Spleen (tissue), 11 donors: ENCODE measurements around the gene NDC80. TPM values are rescaled to one million over a fixed set of nuclear protein-coding genes. Genes with fewer than 3 reads are reported as not detected.
A peak's percentile ranks its signal among the peaks of the same experiment; 100 is the strongest.

Experiments used
- DNase-seq: peaks from one replicate; pipeline ENCODE4 v3.0.0-alpha.2; 2020
- H3K27ac ChIP-seq, 8 donors: fragments of 200-600 bp; sonication (generic) in 7 of 8; 1 replicate in 4 of 8; 2 replicates in 4 of 8; pipeline versions ENCODE4 v1.5.0 to v1.8.0; 2016 to 2021; ENCODE audit warnings: inconsistent platforms in 4 of 8, mild to moderate bottlenecking in 4 of 8, moderate library complexity in 1 of 8
- H3K27me3 ChIP-seq, 7 donors: fragments of 200-600 bp; sonication (generic) in 6 of 7; replicated peaks in 1 of 7; 1 replicate in 4 of 7; 2 replicates in 3 of 7; pipeline versions ENCODE4 v1.5.0 to v1.8.0; 2016 to 2021; ENCODE audit warnings: inconsistent platforms in 3 of 7, mild to moderate bottlenecking in 1 of 7
- H3K36me3 ChIP-seq, 6 donors: fragments of 200-600 bp; sonication (generic) in 5 of 6; 1 replicate in 4 of 6; 2 replicates in 2 of 6; pipeline versions ENCODE4 v1.5.0 to v1.8.0; 2016 to 2021; ENCODE audit warnings: inconsistent platforms in 2 of 6
- H3K4me1 ChIP-seq, 6 donors: fragments of 200-600 bp; sonication (generic) in 5 of 6; 1 replicate in 3 of 6; 2 replicates in 3 of 6; pipeline versions ENCODE4 v1.5.0 to v1.8.0; 2016 to 2021; ENCODE audit warnings: inconsistent platforms in 3 of 6
- H3K4me3 ChIP-seq, 8 donors: fragments of 200-600 bp; sonication (generic) in 7 of 8; 1 replicate in 4 of 8; 2 replicates in 4 of 8; pipeline versions ENCODE4 v1.5.0 to v1.8.0; 2016 to 2021; ENCODE audit warnings: inconsistent platforms in 4 of 8, mild to moderate bottlenecking in 4 of 8, moderate library complexity in 2 of 8
- H3K9me3 ChIP-seq, 8 donors: fragments of 200-600 bp; sonication (generic) in 7 of 8; 1 replicate in 4 of 8; 2 replicates in 4 of 8; pipeline versions ENCODE4 v1.5.0 to v1.8.0; 2016 to 2021; ENCODE audit warnings: inconsistent platforms in 4 of 8
- CTCF ChIP-seq, 11 experiments: fragments of 200-600 bp in 7 of 11; fragments of 450-650 bp in 4 of 11; sonication (generic) in 4 of 11; IDR thresholded peaks in 8 of 11; conservative IDR thresholded peaks in 3 of 11; 1 replicate in 7 of 11; 2 replicates in 4 of 11; pipeline versions ENCODE4 v1.4.0 to v1.8.0; 2016 to 2021; ENCODE audit warnings: antibody characterized with exemption in 11 of 11, inconsistent platforms in 4 of 11, mild to moderate bottlenecking in 1 of 11
- POLR2A ChIP-seq, 3 donors: fragments of 450-650 bp; IDR thresholded peaks; one replicate each; pipeline ENCODE4 v1.5.1; 2017; ENCODE audit warnings: antibody characterized with exemption in 3 of 3, mild to moderate bottlenecking in 1 of 3
- POLR2AphosphoS5 ChIP-seq, 3 donors: sonication (generic); formaldehyde crosslinking; IDR thresholded peaks; one replicate each; pipeline ENCODE4 v1.5.1; 2017; ENCODE audit warnings: antibody characterized with exemption in 3 of 3
- WGBS, 5 donors: extraction: QIAGEN DNeasy Blood & Tissue Kit in 3 of 5; methylation state at CpG; one replicate each; pipeline versions ENCODE4 v1.1.5 to v1.1.7; 2013 to 2018; 5-methylcytosine and 5-hydroxymethylcytosine counted together
- intact Hi-C: fragments of 100-400 bp; cut with DNase I; formaldehyde crosslinking; loops from one replicate; pipeline ENCODE4 v1.15.0; 2023; ENCODE audit warnings: low total_unique reads
- polyA plus RNA-seq, 3 donors: library from polyadenylated mRNA; stranded (reverse); fragments of 200-250 nt; gene quantifications; one replicate each; pipeline ENCODE4 v1.2.1, GENCODE V29; 2013
- total RNA-seq, 7 donors: library from RNA; depleted of rRNA in 3 of 7; stranded (reverse); fragments of >200 nt in 3 of 7; fragmentation: NEBNext Ultra II Directional in 4 of 7; extraction: Animal tissue kit (Norgen Biotek cat#: 25700) in 4 of 7; gene quantifications; one replicate each; pipeline versions ENCODE4 v1.1.0 to v1.2.1, GENCODE V29; 2016 to 2021
- donor health status: healthy with polysubstance abuse.
- donor health status: DM: no; HTN: no; CAD: no; lungs with moderate emphysema.
- donor health status: DM: no; HTN: no; CAD: no.
- donor health status: Bipolar disorder and iron deficiency.
- donor health status: healthy.
- donor health status: DM: no; HTN: no; CAD: no.
- donor health status: DM: yes; HTN: yes; CAD: no.

Gene NDC80
- total and polyA plus RNA-seq, 10 donors: 3.4 to 9.0 (median 4.4) TPM

- Histone ChIP-seq H3K27me3 (no peaks in the 10 kb centered on the region), H3K27ac (peak overlapping the region; percentile 82 to 100 (median 98)), H3K4me3 (peak overlapping the region in 3 of 8 donors; percentile 2 to 55 (median 19)), H3K36me3 (no peaks in the 10 kb centered on the region), H3K9me3 (peaks cover 0 to 4% (median 0%) of the 10 kb centered on the region in 8 donors), H3K4me1 (peaks cover 26 to 68% (median 53%) of the 10 kb centered on the region in 6 donors)
- intact Hi-C loops: no loop called here
- TF ChIP-seq POLR2AphosphoS5 (IDR thresholded peaks at IDR 0.05) (no peak), POLR2A (IDR thresholded peaks at IDR 0.05) (no peak), CTCF (IDR thresholded peaks at IDR 0.05 in 8 of 11, conservative IDR thresholded peaks at IDR 0.05 in 3 of 11) (no peak)
- no peak for DNase-seq
- WGBS, 5 donors: 38 to 55% (median 43%) methylated on average over 9 of the region's 9 CpGs
Observed at GRCh38 chr18:2636126-2636631, 64.8 kb downstream of the NDC80 start.

- Histone ChIP-seq H3K9me3 (no peaks in the 10 kb centered on the region), H3K4me3 (peak overlapping the region in 4 of 8 donors; percentile 3 to 41 (median 16)), H3K4me1 (peaks cover 14 to 93% (median 56%) of the 10 kb centered on the region in 6 donors), H3K27ac (peak overlapping the region; percentile 55 to 100 (median 98)), H3K36me3 (no peaks in the 10 kb centered on the region), H3K27me3 (no peaks in the 10 kb centered on the region)
- no peak for TF ChIP-seq POLR2A (IDR thresholded peaks at IDR 0.05)
- peak in 1 of 3 donors; percentile 37 for TF ChIP-seq POLR2AphosphoS5 (IDR thresholded peaks at IDR 0.05)
- no peak for DNase-seq
- intact Hi-C loops: loop anchor here (10.0 kb wide), 1 partner anchor 67 kb away; the partner anchor contains the start of genes METTL4 and NDC80
- 0 to 6% (median 2%) methylated on average over 2 of the region's 2 CpGs for WGBS, 5 donors
Observed at GRCh38 chr18:2641638-2642037, 70.3 kb downstream of the NDC80 start.

GRCh38 chr18:2642771-2643170 is 71.4 kb downstream of the NDC80 start:
- Histone ChIP-seq H3K27ac (peak overlapping the region in 7 of 8 donors; percentile 41 to 100 (median 98)), H3K27me3 (no peaks in the 10 kb centered on the region), H3K36me3 (no peaks in the 10 kb centered on the region), H3K4me3 (no peak overlapping the region), H3K9me3 (no peaks in the 10 kb centered on the region), H3K4me1 (peaks cover 11 to 90% (median 48%) of the 10 kb centered on the region in 6 donors)
- no peak for TF ChIP-seq CTCF (IDR thresholded peaks at IDR 0.05 in 8 of 11, conservative IDR thresholded peaks at IDR 0.05 in 3 of 11)
- DNase-seq: no peak
- 60 to 79% (median 68%) methylated on average over 1 of the region's 1 CpG for WGBS, 5 donors
- intact Hi-C loops: loop anchor here (10.0 kb wide), 1 partner anchor 68 kb away; the partner anchor contains the start of genes METTL4 and NDC80

- Histone ChIP-seq H3K36me3 (no peaks in the 10 kb centered on the region), H3K4me3 (no peak overlapping the region), H3K4me1 (peaks cover 10 to 72% (median 34%) of the 10 kb centered on the region in 6 donors), H3K27ac (peak overlapping the region in 3 of 8 donors; percentile 14 to 90 (median 81)), H3K27me3 (no peaks in the 10 kb centered on the region), H3K9me3 (no peaks in the 10 kb centered on the region)
- intact Hi-C loops: loop anchor here (10.0 kb wide), 1 partner anchor 70 kb away; the partner anchor contains the start of genes METTL4 and NDC80
- DNase-seq: no peak
- 73 to 84% (median 81%) methylated on average over 1 of the region's 1 CpG for WGBS, 5 donors
- no peak for TF ChIP-seq CTCF (IDR thresholded peaks at IDR 0.05 in 8 of 11, conservative IDR thresholded peaks at IDR 0.05 in 3 of 11)
- no peak for TF ChIP-seq POLR2A (IDR thresholded peaks at IDR 0.05)
- no peak for TF ChIP-seq POLR2AphosphoS5 (IDR thresholded peaks at IDR 0.05)
Observed at GRCh38 chr18:2644535-2644934, 73.2 kb downstream of the NDC80 start.
